HEK293 (cell line): ENCODE data around the gene HSPB6.

Experiments used
- BCL11A ChIP-seq: fragments of 450-650 bp; formaldehyde crosslinking; IDR thresholded peaks from 2 replicates; pipeline ENCODE4 v1.5.1; 2016; ENCODE audit warnings: low read depth, missing biosample characterization, missing genetic modification characterization
- EGR2 ChIP-seq: fragments of 450-650 bp; formaldehyde crosslinking; IDR thresholded peaks from 2 replicates; pipeline ENCODE4 v1.5.1; 2016; ENCODE audit warnings: low read depth, missing biosample characterization, missing genetic modification characterization
- GLI2 ChIP-seq: fragments of 450-650 bp; formaldehyde crosslinking; IDR thresholded peaks from 2 replicates; pipeline ENCODE4; 2017; ENCODE audit warnings: missing biosample characterization, missing genetic modification characterization, low read depth, borderline replicate concordance
- GLIS2 ChIP-seq: fragments of 450-650 bp; formaldehyde crosslinking; IDR thresholded peaks from 2 replicates; pipeline ENCODE4 v1.5.1; 2016; ENCODE audit warnings: missing biosample characterization, missing genetic modification characterization
- MEIS1 ChIP-seq: sonication (generic); formaldehyde crosslinking; IDR thresholded peaks from 2 replicates; pipeline ENCODE4 v1.8.1; 2022; ENCODE audit warnings: missing genetic modification reagents, mild to moderate bottlenecking, borderline replicate concordance
- SP3 ChIP-seq: fragments of 450-650 bp; formaldehyde crosslinking; IDR thresholded peaks from 2 replicates; pipeline ENCODE4 v1.5.1; 2016; ENCODE audit warnings: missing biosample characterization, missing genetic modification characterization
- SP7 ChIP-seq: fragments of 450-650 bp; formaldehyde crosslinking; IDR thresholded peaks from 2 replicates; pipeline ENCODE4 v1.5.1; 2016; ENCODE audit warnings: missing biosample characterization, missing genetic modification characterization
- TCF7L2 ChIP-seq: IDR thresholded peaks from 2 replicates; pipeline ENCODE4 v1.6.1; 2011; ENCODE audit warnings: low read depth, mild to moderate bottlenecking, inconsistent platforms, low read length, moderate library complexity, borderline replicate concordance
- ZBTB17 ChIP-seq: fragments of 450-650 bp; formaldehyde crosslinking; IDR thresholded peaks from 2 replicates; pipeline ENCODE4 v1.5.1; 2016; ENCODE audit warnings: missing biosample characterization, missing genetic modification characterization
- ZBTB8A ChIP-seq: fragments of 450-650 bp; formaldehyde crosslinking; IDR thresholded peaks from 2 replicates; pipeline ENCODE4 v1.5.1; 2016; ENCODE audit warnings: missing biosample characterization, missing genetic modification characterization
- ZNF112 ChIP-seq: fragments of 450-650 bp; formaldehyde crosslinking; IDR thresholded peaks from 2 replicates; pipeline ENCODE4 v1.5.0; 2017; ENCODE audit warnings: missing biosample characterization, missing genetic modification characterization
- ZNF121 ChIP-seq: fragments of 450-650 bp; formaldehyde crosslinking; IDR thresholded peaks from 2 replicates; pipeline ENCODE4 v1.5.1; 2016; ENCODE audit warnings: missing biosample characterization, missing genetic modification characterization
- ZNF19 ChIP-seq: fragments of 450-650 bp; formaldehyde crosslinking; IDR thresholded peaks from 2 replicates; pipeline ENCODE4; 2016; ENCODE audit warnings: missing biosample characterization, missing genetic modification characterization, low read depth
- ZNF211 ChIP-seq: fragments of 450-650 bp; formaldehyde crosslinking; IDR thresholded peaks from 2 replicates; pipeline ENCODE4 v1.5.1; 2016; ENCODE audit warnings: low read depth, missing biosample characterization, missing genetic modification characterization
- ZNF292 ChIP-seq: fragments of 450-650 bp; formaldehyde crosslinking; IDR thresholded peaks from 2 replicates; pipeline ENCODE4 v1.5.1; 2016; ENCODE audit warnings: low read depth, missing biosample characterization, missing genetic modification characterization, borderline replicate concordance
- ZNF324 ChIP-seq: fragments of 450-650 bp; formaldehyde crosslinking; IDR thresholded peaks from 2 replicates; pipeline ENCODE4 v1.5.1; 2016; ENCODE audit warnings: missing biosample characterization, missing genetic modification characterization
- ZNF341 ChIP-seq: fragments of 450-650 bp; formaldehyde crosslinking; IDR thresholded peaks from 2 replicates; pipeline ENCODE4; 2016; ENCODE audit warnings: low read depth, missing biosample characterization, missing genetic modification characterization
- ZNF350 ChIP-seq: fragments of 450-650 bp; formaldehyde crosslinking; IDR thresholded peaks from 2 replicates; pipeline ENCODE4 v1.5.0; 2017; ENCODE audit warnings: missing biosample characterization, mild to moderate bottlenecking, missing genetic modification characterization
- ZNF501 ChIP-seq: fragments of 450-650 bp; formaldehyde crosslinking; IDR thresholded peaks from 2 replicates; pipeline ENCODE4 v1.5.1; 2016; ENCODE audit warnings: missing biosample characterization, missing genetic modification characterization
- ZNF510 ChIP-seq: fragments of 450-650 bp; formaldehyde crosslinking; IDR thresholded peaks from 2 replicates; pipeline ENCODE4 v1.5.1; 2018; ENCODE audit warnings: mild to moderate bottlenecking, missing genetic modification characterization, missing biosample characterization; ENCODE audit not compliant: insufficient replicate concordance
- ZNF600 ChIP-seq: fragments of 450-650 bp; formaldehyde crosslinking; IDR thresholded peaks from 2 replicates; pipeline ENCODE4 v1.5.1; 2016; ENCODE audit warnings: missing biosample characterization, missing genetic modification characterization
- ZNF626 ChIP-seq: fragments of 450-650 bp; sonication (Bioruptor Pico); formaldehyde crosslinking; IDR thresholded peaks from 2 replicates; pipeline ENCODE4 v1.5.1; 2018; ENCODE audit warnings: missing biosample characterization, missing genetic modification characterization, inconsistent platforms
- ZNF785 ChIP-seq: fragments of 450-650 bp; formaldehyde crosslinking; IDR thresholded peaks from 2 replicates; pipeline ENCODE4 v1.5.1; 2016; ENCODE audit warnings: missing biosample characterization, missing genetic modification characterization
- ZSCAN16 ChIP-seq: fragments of 450-650 bp; formaldehyde crosslinking; IDR thresholded peaks from 2 replicates; pipeline ENCODE4 v1.5.1; 2016; ENCODE audit warnings: missing biosample characterization, missing genetic modification characterization
- TF ChIP-seq, protein P1 (sequence below): fragments of 450-650 bp; formaldehyde crosslinking; IDR thresholded peaks from 2 replicates; pipeline ENCODE4 v1.5.1; 2016; ENCODE audit warnings: missing biosample characterization, missing genetic modification characterization
- TF ChIP-seq, protein P2 (sequence below): fragments of 450-650 bp; formaldehyde crosslinking; IDR thresholded peaks from 2 replicates; pipeline ENCODE4 v1.5.1; 2017; ENCODE audit warnings: missing biosample characterization, missing genetic modification characterization
- TF ChIP-seq, protein P3 (sequence below): fragments of 450-650 bp; formaldehyde crosslinking; IDR thresholded peaks from 2 replicates; pipeline ENCODE4 v1.5.1; 2016; ENCODE audit warnings: missing biosample characterization, missing genetic modification characterization
- TF ChIP-seq, protein P4 (sequence below): fragments of 450-650 bp; formaldehyde crosslinking; IDR thresholded peaks from 2 replicates; pipeline ENCODE4 v1.5.1; 2016; ENCODE audit warnings: missing biosample characterization, missing genetic modification characterization
- TF ChIP-seq, protein P5 (sequence below): fragments of 450-650 bp; formaldehyde crosslinking; IDR thresholded peaks from 2 replicates; pipeline ENCODE4 v1.5.1; 2016; ENCODE audit warnings: missing biosample characterization, missing genetic modification characterization

The HSPB6 gene

DNA sequence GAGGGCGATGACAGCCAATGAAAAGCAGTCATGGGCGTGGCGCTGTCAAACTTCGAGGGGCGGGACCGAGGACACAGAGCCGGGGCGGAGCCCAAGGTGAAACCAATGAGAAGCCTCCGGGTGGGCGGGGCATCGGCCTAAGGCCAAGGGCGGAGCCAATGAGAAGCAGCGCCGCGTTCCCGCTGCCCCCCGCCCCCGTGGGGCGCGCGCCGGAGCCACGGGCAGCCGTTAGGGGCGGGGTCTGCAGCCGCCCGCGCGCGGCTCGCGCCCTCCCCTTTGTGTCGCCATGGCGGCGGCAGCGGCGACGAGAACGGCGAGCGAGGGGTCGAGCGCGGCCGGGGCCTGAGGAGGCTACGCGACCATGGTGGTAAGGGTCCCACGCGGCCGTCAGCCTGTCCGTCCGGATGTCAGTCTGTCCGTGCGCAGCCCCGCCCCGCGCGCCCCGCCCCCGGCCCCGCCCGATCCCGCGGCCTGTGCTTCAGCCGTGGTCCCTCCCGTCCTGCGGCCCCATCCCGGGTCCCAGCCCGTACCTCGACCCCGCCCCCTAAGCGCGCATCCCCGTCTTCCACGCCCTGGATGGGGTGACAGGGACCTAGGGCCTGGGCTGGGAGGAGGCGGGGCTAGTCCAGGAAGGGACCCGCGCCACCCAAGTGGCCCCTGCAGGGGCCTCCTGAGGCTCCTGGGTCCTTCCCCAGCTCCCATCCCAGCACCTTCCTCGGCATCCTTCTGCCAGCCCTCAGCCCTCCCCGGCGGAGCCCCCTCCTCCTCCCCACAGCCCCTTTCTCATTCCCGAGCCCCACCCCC, 18.7 kb upstream of the HSPB6 start, which contains the start of gene ARHGAP33 (continued):
- TF ChIP-seq, protein P1, sequence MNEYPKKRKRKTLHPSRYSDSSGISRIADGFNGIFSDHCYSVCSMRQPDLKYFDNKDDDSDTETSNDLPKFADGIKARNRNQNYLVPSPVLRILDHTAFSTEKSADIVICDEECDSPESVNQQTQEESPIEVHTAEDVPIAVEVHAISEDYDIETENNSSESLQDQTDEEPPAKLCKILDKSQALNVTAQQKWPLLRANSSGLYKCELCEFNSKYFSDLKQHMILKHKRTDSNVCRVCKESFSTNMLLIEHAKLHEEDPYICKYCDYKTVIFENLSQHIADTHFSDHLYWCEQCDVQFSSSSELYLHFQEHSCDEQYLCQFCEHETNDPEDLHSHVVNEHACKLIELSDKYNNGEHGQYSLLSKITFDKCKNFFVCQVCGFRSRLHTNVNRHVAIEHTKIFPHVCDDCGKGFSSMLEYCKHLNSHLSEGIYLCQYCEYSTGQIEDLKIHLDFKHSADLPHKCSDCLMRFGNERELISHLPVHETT (tag by site-specific recombination), result no peak
- no peak for TF ChIP-seq ZSCAN16 (tag by site-specific recombination)
- TF ChIP-seq, protein P2, sequence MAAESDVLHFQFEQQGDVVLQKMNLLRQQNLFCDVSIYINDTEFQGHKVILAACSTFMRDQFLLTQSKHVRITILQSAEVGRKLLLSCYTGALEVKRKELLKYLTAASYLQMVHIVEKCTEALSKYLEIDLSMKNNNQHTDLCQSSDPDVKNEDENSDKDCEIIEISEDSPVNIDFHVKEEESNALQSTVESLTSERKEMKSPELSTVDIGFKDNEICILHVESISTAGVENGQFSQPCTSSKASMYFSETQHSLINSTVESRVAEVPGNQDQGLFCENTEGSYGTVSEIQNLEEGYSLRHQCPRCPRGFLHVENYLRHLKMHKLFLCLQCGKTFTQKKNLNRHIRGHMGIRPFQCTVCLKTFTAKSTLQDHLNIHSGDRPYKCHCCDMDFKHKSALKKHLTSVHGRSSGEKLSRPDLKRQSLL (tag by site-specific recombination), result peak; percentile 82; the same call in 1 of the 2 replicates
- TF ChIP-seq SP3, result peak; percentile 96
- TF ChIP-seq ZBTB8A (tag by site-specific recombination), result no peak
- TF ChIP-seq ZNF19 (tag by site-specific recombination), result no peak
- TF ChIP-seq ZNF121, result no peak
- no peak for TF ChIP-seq MEIS1 (CRISPR knock-in tag)
- TF ChIP-seq ZNF626 (tag by site-specific recombination), result no peak
- no peak for TF ChIP-seq ZNF211 (tag by site-specific recombination)
- TF ChIP-seq, protein P3, sequence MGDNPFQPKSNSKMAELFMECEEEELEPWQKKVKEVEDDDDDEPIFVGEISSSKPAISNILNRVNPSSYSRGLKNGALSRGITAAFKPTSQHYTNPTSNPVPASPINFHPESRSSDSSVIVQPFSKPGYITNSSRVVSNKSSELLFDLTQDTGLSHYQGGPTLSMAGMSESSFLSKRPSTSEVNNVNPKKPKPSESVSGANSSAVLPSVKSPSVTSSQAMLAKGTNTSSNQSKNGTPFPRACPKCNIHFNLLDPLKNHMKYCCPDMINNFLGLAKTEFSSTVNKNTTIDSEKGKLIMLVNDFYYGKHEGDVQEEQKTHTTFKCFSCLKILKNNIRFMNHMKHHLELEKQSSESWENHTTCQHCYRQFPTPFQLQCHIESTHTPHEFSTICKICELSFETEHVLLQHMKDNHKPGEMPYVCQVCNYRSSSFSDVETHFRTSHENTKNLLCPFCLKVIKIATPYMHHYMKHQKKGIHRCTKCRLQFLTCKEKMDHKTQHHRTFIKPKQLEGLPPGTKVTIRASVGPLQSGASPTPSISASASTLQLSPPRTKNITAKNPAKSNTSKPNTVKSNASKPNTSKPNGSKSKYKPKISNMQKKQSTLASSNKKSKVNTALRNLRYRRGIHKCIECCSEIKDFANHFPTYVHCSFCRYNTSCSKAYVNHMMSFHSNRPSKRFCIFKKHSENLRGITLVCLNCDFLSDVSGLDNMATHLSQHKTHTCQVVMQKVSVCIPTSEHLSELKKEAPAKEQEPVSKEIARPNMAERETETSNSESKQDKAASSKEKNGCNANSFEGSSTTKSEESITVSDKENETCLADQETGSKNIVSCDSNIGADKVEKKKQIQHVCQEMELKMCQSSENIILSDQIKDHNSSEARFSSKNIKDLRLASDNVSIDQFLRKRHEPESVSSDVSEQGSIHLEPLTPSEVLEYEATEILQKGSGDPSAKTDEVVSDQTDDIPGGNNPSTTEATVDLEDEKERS, result no peak
- no peak for TF ChIP-seq ZNF292
- no peak for TF ChIP-seq EGR2 (tag by site-specific recombination)
- TF ChIP-seq, protein P4, sequence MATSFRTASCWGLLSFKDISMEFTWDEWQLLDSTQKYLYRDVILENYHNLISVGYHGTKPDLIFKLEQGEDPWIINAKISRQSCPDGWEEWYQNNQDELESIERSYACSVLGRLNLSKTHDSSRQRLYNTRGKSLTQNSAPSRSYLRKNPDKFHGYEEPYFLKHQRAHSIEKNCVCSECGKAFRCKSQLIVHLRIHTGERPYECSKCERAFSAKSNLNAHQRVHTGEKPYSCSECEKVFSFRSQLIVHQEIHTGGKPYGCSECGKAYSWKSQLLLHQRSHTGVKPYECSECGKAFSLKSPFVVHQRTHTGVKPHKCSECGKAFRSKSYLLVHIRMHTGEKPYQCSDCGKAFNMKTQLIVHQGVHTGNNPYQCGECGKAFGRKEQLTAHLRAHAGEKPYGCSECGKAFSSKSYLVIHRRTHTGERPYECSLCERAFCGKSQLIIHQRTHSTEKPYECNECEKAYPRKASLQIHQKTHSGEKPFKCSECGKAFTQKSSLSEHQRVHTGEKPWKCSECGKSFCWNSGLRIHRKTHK (tag by site-specific recombination), result no peak
- TF ChIP-seq ZNF341 (tag by site-specific recombination), result no peak
- TF ChIP-seq, protein P5, sequence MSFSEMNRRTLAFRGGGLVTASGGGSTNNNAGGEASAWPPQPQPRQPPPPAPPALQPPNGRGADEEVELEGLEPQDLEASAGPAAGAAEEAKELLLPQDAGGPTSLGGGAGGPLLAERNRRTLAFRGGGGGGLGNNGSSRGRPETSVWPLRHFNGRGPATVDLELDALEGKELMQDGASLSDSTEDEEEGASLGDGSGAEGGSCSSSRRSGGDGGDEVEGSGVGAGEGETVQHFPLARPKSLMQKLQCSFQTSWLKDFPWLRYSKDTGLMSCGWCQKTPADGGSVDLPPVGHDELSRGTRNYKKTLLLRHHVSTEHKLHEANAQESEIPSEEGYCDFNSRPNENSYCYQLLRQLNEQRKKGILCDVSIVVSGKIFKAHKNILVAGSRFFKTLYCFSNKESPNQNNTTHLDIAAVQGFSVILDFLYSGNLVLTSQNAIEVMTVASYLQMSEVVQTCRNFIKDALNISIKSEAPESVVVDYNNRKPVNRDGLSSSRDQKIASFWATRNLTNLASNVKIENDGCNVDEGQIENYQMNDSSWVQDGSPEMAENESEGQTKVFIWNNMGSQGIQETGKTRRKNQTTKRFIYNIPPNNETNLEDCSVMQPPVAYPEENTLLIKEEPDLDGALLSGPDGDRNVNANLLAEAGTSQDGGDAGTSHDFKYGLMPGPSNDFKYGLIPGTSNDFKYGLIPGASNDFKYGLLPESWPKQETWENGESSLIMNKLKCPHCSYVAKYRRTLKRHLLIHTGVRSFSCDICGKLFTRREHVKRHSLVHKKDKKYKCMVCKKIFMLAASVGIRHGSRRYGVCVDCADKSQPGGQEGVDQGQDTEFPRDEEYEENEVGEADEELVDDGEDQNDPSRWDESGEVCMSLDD (tag by site-specific recombination), result 0 out of 2 replicates have a peak, but pooled peaks have one; percentile 12
- no peak for TF ChIP-seq TCF7L2
- 0 out of 2 replicates have a peak, but pooled peaks have one; percentile 8 for TF ChIP-seq ZNF600
- no peak for TF ChIP-seq ZNF510 (tag by site-specific recombination)
- no peak for TF ChIP-seq ZNF112 (tag by site-specific recombination)
- TF ChIP-seq GLI2 (tag by site-specific recombination), result no peak
- no peak for TF ChIP-seq ZNF350 (tag by site-specific recombination)
- no peak for TF ChIP-seq ZNF324
- TF ChIP-seq GLIS2, result peak; percentile 78
- no peak for TF ChIP-seq ZBTB17 (tag by site-specific recombination)
- no peak for TF ChIP-seq BCL11A
- no peak for TF ChIP-seq ZNF501 (tag by site-specific recombination)
- TF ChIP-seq SP7 (tag by site-specific recombination), result no peak
- no peak for TF ChIP-seq ZNF785
